Measurements from ENCODE around the gene GHR. TPM values are rescaled to one million over a fixed set of nuclear protein-coding genes. Genes with fewer than 3 reads are reported as not detected.

The GHR gene
- total RNA-seq, 4 donors from 2014 or later = 6.5 to 27.2 (median 9.6) TPM

DNA sequence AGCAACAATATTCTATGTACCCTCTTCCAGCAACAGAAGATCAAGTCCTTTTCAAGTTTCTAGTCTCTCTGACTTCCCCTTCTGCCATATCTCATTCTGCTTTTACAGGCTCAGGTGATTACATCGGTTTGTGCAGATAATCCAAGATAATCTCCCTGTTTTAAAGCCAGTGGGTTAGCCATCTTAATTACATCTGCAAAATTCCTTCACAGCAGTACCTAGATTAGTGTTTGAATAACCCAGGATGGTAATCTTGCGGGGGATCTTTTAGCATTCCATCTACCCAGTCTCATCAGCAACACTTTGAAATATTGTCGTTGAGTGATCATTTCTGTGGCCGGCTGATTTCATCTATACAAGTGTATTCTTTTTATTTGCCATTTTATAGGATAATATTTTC lies 130.2 kb downstream of the GHR start:
- peaks cover 0 to 22% (median 0%) of the 10 kb centered on the region in 3 donors for H3K4me1 ChIP-seq
- H3K36me3 ChIP-seq = no peaks in the 10 kb centered on the region
- no peaks in the 10 kb centered on the region for H3K27me3 ChIP-seq
- TF ChIP-seq POLR2A (IDR thresholded peaks at IDR 0.05) (no peak), EP300 (IDR thresholded peaks at IDR 0.05) (no peak), POLR2AphosphoS5 (IDR thresholded peaks at IDR 0.05) (no peak), CTCF (IDR thresholded peaks at IDR 0.05) (no peak)
- no peaks in the 10 kb centered on the region for H3K9me3 ChIP-seq
- no peak for ATAC-seq
- no peak overlapping the region for H3K4me3 ChIP-seq
- WGBS, 2 donors (ENCODE audit: low coverage in 1 of 2) = 70 to 98% methylated on average over 4 of the region's 4 CpGs
- no peak overlapping the region for H3K27ac ChIP-seq

GRCh38 chr5:42555010-42555409 lies 131.8 kb downstream of the GHR start:
- no peak overlapping the region for H3K27ac ChIP-seq
- H3K27me3 ChIP-seq = no peaks in the 10 kb centered on the region
- no peaks in the 10 kb centered on the region for H3K36me3 ChIP-seq
- no peaks in the 10 kb centered on the region for H3K9me3 ChIP-seq
- peaks cover 0 to 14% (median 0%) of the 10 kb centered on the region in 3 donors for H3K4me1 ChIP-seq
- H3K4me3 ChIP-seq = no peak overlapping the region
- no peak for TF ChIP-seq POLR2AphosphoS5 (IDR thresholded peaks at IDR 0.05)
- WGBS, 2 donors (ENCODE audit: low coverage in 1 of 2) = 100% methylated on average over 1 of the region's 1 CpG
- no peak for ATAC-seq

DNA sequence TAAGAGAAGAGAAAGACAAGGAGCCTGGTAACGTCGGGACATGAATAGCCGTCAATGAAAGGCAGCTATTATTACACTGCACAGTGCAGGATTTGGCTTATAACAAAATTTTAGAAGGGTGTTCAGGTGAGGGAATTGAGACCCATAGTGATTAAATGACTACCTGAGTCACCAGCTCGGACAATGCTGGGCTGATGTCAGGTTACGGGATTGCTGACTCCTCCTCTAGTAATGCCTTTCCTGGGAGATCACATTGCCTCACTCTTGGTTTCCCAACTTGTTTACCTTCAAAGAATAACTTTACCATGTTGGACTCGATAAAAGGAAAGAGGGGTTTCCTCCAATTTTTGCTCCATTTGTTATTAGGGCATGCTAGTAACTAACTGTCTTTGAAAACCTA lies 132.6 kb downstream of the GHR start:
- Histone ChIP-seq H3K9me3 (no peaks in the 10 kb centered on the region), H3K36me3 (no peaks in the 10 kb centered on the region), H3K27me3 (no peaks in the 10 kb centered on the region), H3K4me1 (peaks cover 0 to 14% (median 0%) of the 10 kb centered on the region in 3 donors), H3K4me3 (no peak overlapping the region), H3K27ac (no peak overlapping the region)
- ATAC-seq = no peak
- 71 to 86% methylated on average over 4 to 6 of the region's 6 CpGs for WGBS, 2 donors (ENCODE audit: low coverage in 1 of 2)
- TF ChIP-seq POLR2AphosphoS5 (IDR thresholded peaks at IDR 0.05) (no peak), CTCF (IDR thresholded peaks at IDR 0.05) (no peak), POLR2A (IDR thresholded peaks at IDR 0.05) (no peak), EP300 (IDR thresholded peaks at IDR 0.05) (no peak)

- Histone ChIP-seq H3K9me3 (no peaks in the 10 kb centered on the region), H3K27me3 (no peaks in the 10 kb centered on the region), H3K27ac (no peak overlapping the region), H3K4me1 (peaks cover 3 to 15% (median 4%) of the 10 kb centered on the region in 3 donors), H3K4me3 (no peak overlapping the region), H3K36me3 (no peaks in the 10 kb centered on the region)
- TF ChIP-seq POLR2AphosphoS5 (IDR thresholded peaks at IDR 0.05) (no peak), CTCF (IDR thresholded peaks at IDR 0.05) (no peak), POLR2A (IDR thresholded peaks at IDR 0.05) (no peak), EP300 (IDR thresholded peaks at IDR 0.05) (no peak)
- 63 to 73% methylated on average over 1 of the region's 1 CpG for WGBS, 2 donors (ENCODE audit: low coverage in 1 of 2)
- ATAC-seq = no peak
Measured at GRCh38 chr5:42557689-42558088, 134.4 kb downstream of the GHR start.

DNA sequence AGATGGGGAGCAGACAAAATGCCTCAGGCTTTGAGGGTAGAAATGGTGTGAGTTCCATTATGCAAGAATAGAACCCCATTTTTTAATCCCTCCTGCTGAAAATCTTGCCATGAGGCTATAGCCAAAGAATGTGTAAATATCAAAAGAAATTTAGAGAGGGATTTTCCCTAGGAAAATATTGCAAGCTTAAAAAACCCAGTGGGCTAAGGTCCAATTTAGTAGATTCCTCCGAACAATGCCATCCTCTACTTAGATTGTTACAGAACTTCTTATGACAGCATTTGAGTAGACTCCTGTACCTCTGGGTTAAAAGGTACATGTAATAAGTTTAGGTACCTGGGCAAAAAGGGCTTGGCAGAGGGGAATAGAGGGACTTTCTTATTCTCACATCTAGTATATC lies 138.4 kb downstream of the GHR start:
- 40 to 50% methylated on average over 1 of the region's 1 CpG for WGBS, 2 donors (ENCODE audit: low coverage in 1 of 2)
- no peaks in the 10 kb centered on the region for H3K9me3 ChIP-seq
- H3K27me3 ChIP-seq = no peaks in the 10 kb centered on the region
- H3K27ac ChIP-seq = no peak overlapping the region
- H3K4me3 ChIP-seq = no peak overlapping the region
- TF ChIP-seq CTCF (IDR thresholded peaks at IDR 0.05) = no peak
- no peak for TF ChIP-seq POLR2AphosphoS5 (IDR thresholded peaks at IDR 0.05)
- no peak for TF ChIP-seq POLR2A (IDR thresholded peaks at IDR 0.05)
- TF ChIP-seq EP300 (IDR thresholded peaks at IDR 0.05) = no peak
- peaks cover 5 to 28% (median 13%) of the 10 kb centered on the region in 3 donors for H3K4me1 ChIP-seq
- ATAC-seq = no peak
- no peaks in the 10 kb centered on the region for H3K36me3 ChIP-seq
